Glutamatergic neuron (in vitro differentiated cells): ENCODE measurements around the gene MTMR2. TPM values are rescaled to one million over a fixed set of nuclear protein-coding genes. Genes with fewer than 3 reads are reported as not detected.

ENCODE experiments used
- DNase-seq: peaks from one replicate; pipeline ENCODE4 v3.0.0; 2022
- H3K27ac Mint-ChIP-seq: one replicate; pipeline ENCODE4 v1.8.0; 2020; ENCODE audit warnings: mild to moderate bottlenecking, mixed read lengths, inconsistent platforms; ENCODE audit not compliant: unreplicated experiment
- H3K27me3 Mint-ChIP-seq: one replicate; pipeline ENCODE4 v1.8.0; 2020; ENCODE audit warnings: mild to moderate bottlenecking, moderate library complexity, mixed read lengths, inconsistent platforms; ENCODE audit not compliant: unreplicated experiment
- H3K36me3 Mint-ChIP-seq: one replicate; pipeline ENCODE4 v1.8.0; 2020; ENCODE audit warnings: mild to moderate bottlenecking, mixed read lengths, inconsistent platforms; ENCODE audit not compliant: unreplicated experiment
- H3K4me1 Mint-ChIP-seq: one replicate; pipeline ENCODE4 v1.8.0; 2020; ENCODE audit warnings: mild to moderate bottlenecking, low read depth, mixed read lengths, inconsistent platforms; ENCODE audit not compliant: unreplicated experiment
- H3K4me3 Mint-ChIP-seq: one replicate; pipeline ENCODE4 v1.8.0; 2020; ENCODE audit warnings: mild to moderate bottlenecking, mixed read lengths, inconsistent platforms; ENCODE audit not compliant: unreplicated experiment
- H3K9me3 Mint-ChIP-seq: one replicate; pipeline ENCODE4 v1.8.0; 2020; ENCODE audit warnings: mild to moderate bottlenecking, moderate library complexity, mixed read lengths, inconsistent platforms; ENCODE audit not compliant: unreplicated experiment
- total RNA-seq: library from RNA; stranded (reverse); fragmentation: NEBNext Ultra II Directional; extraction: Animal tissue kit (Norgen Biotek cat#: 25700); gene quantifications from one replicate; pipeline ENCODE4 v1.2.1, GENCODE V29; 2021; ENCODE audit not compliant: unreplicated experiment
- TF ChIP-seq, protein P1 (sequence below): fragments of 200-600 bp; sonication (generic); IDR thresholded peaks from one replicate; pipeline ENCODE4 v1.5.0; 2021; ENCODE audit not compliant: partially characterized antibody, unreplicated experiment

MTMR2 gene
- total RNA-seq, 1 donor from 2014 or later: 47.4 TPM

DNA sequence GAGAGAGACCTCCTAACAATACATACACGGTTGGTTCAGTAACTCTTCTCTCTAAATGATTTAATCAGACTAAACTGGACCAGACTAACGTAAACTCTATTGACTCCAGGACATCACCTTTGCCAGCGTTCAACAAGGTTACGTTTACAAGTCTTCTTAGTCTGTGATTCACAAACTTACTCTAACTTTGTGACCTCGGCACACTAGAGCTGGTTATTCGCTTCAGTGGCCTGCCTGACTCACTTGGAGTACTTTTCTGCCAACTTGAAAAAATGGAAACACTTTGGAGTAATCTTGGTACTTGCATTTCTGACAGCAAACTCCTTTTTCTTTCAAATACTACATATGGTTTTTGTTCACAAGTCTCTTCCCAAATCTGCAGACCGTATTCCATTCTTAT is 26.2 kb downstream of the MTMR2 start:
- Mint-ChIP-seq H3K27ac (no peak overlapping the region), H3K4me1 (no peaks in the 10 kb centered on the region), H3K4me3 (no peak overlapping the region), H3K36me3 (no peaks in the 10 kb centered on the region), H3K9me3 (peaks cover 3% of the 10 kb centered on the region), H3K27me3 (no peaks in the 10 kb centered on the region)
- no peak for DNase-seq
- TF ChIP-seq, protein P1, sequence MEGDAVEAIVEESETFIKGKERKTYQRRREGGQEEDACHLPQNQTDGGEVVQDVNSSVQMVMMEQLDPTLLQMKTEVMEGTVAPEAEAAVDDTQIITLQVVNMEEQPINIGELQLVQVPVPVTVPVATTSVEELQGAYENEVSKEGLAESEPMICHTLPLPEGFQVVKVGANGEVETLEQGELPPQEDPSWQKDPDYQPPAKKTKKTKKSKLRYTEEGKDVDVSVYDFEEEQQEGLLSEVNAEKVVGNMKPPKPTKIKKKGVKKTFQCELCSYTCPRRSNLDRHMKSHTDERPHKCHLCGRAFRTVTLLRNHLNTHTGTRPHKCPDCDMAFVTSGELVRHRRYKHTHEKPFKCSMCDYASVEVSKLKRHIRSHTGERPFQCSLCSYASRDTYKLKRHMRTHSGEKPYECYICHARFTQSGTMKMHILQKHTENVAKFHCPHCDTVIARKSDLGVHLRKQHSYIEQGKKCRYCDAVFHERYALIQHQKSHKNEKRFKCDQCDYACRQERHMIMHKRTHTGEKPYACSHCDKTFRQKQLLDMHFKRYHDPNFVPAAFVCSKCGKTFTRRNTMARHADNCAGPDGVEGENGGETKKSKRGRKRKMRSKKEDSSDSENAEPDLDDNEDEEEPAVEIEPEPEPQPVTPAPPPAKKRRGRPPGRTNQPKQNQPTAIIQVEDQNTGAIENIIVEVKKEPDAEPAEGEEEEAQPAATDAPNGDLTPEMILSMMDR: no peak

DNA sequence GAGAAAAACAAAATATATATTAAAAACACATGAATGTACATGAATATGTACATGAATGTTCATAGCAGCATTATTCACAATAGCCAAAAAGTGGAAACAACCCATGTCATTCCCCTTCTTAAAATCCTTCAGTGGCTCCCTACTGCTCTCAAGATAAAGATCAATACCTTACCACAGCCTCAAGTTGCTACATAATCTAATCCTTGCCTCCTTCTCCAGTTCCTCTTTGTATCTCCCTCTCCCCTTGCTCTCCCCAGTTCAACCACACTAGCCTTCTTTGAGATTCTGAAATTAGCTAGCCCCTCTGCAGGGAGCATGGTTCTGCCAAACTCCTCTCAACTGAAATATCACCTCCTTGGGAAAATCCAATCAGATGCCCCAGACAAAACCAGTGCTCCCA is 28.1 kb downstream of the MTMR2 start:
- Mint-ChIP-seq H3K9me3 (peaks cover 3% of the 10 kb centered on the region), H3K36me3 (no peaks in the 10 kb centered on the region), H3K4me3 (no peak overlapping the region), H3K27me3 (no peaks in the 10 kb centered on the region), H3K4me1 (no peaks in the 10 kb centered on the region), H3K27ac (no peak overlapping the region)
- DNase-seq: no peak
- TF ChIP-seq, protein P1: no peak

DNA sequence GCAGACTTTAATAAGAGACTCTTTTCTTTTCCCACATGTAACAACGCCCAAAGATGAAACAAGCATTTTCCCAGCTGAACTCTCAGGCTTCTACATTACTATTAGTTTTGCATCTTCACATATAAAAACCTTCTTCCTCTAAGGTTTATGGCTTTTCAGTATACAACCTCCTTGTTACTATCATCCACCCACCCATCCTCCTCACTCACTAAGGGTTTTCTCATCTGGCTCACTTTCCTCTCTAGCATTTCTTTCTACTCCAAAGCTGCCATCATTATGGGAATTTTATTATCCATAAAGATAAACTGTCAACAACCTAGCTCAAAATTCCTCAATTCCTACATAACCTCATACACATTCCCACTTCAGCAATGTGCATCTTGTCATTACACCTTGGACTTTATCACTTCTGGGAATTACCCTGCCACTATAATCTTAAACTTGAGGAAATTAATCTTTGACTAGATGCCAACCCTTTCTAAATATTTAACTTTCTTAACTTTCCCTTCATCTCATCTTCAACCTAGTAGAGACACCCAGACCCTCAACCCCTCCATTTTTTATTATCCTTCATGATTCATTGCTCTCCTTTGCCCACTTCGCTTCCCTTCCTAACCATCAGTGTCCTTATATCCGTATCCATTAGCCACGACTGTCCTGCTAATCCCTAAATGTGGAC is 30.9 kb downstream of the MTMR2 start:
- H3K27ac Mint-ChIP-seq: no peak overlapping the region
- H3K9me3 Mint-ChIP-seq: peaks cover 3% of the 10 kb centered on the region
- H3K4me3 Mint-ChIP-seq: no peak overlapping the region
- no peaks in the 10 kb centered on the region for H3K27me3 Mint-ChIP-seq
- H3K36me3 Mint-ChIP-seq: no peaks in the 10 kb centered on the region
- DNase-seq: no peak
- TF ChIP-seq, protein P1: no peak
- H3K4me1 Mint-ChIP-seq: no peaks in the 10 kb centered on the region

DNA sequence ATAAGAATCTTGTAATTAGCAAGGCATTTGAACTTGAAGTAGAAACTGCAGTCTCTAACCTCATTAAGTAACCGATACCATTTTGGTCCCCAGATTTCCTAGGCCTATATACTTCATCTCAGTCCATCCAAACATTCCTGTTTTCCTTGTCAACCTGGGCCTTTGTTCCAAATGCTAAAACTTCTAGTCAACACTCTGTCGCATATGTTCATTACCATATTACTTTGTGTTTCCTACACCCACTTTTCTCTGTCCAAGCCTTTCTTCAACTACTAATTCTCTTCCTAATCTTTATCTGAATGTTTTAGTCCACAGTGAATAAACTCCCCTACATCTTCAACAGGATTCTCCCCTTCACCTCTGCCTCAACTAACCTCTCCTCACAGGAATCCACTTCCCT is 31.4 kb downstream of the MTMR2 start:
- Mint-ChIP-seq H3K27me3 (no peaks in the 10 kb centered on the region), H3K36me3 (no peaks in the 10 kb centered on the region), H3K4me1 (no peaks in the 10 kb centered on the region), H3K4me3 (no peak overlapping the region), H3K27ac (no peak overlapping the region), H3K9me3 (peaks cover 3% of the 10 kb centered on the region)
- DNase-seq: no peak
- TF ChIP-seq, protein P1: no peak

DNA sequence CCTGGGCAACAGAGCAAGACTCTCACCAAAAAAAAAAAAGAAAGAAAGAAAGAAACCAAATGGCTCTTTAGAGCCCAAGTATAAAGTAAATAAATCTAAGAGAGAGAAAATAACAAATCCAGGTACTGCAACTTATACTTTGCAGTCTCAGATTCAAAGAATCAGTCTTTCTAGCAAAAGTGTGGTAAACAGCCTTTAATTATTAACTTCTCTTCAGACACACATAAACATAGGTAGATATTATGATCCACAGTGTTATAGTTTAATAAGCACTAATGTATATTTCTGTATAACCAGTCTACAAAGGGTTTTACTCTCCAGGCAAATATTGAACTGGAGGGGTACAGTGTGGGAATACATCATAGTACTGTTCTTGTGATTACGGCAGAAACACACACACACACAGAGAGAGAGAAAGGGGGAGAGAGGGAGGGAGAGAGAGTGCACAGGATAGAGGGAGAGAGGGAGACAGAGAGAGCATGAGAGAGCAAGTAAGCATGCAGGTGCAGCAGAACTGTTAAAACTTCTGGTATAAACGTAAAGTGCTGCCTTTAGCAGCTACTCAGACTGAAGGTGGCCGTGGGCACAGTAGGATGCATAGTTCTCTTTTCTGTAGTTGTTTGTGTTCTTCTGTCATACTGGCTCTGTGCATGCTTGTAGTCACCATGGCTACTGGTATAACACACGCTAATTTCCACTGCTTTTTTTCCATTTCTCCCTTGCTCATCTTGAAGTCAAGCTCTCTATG is 32.3 kb downstream of the MTMR2 start:
- no peaks in the 10 kb centered on the region for H3K27me3 Mint-ChIP-seq
- H3K27ac Mint-ChIP-seq: no peak overlapping the region
- TF ChIP-seq, protein P1: no peak
- no peak for DNase-seq
- H3K4me3 Mint-ChIP-seq: no peak overlapping the region
- H3K4me1 Mint-ChIP-seq: no peaks in the 10 kb centered on the region
- H3K9me3 Mint-ChIP-seq: peaks cover 3% of the 10 kb centered on the region
- H3K36me3 Mint-ChIP-seq: no peaks in the 10 kb centered on the region
